ENCODE data around the gene NAAA. TPM values are rescaled to one million over a fixed set of nuclear protein-coding genes. Genes with fewer than 3 reads are reported as not detected.

NAAA gene
- total RNA-seq, 1 donor from 2014 or later, result 34.8 TPM

Other genes with a start within 250 kb of the NAAA start
- gene USO1, start 216.4 kb downstream of the NAAA start, total RNA-seq, result 64.5 TPM
- not detected for gene PPEF2, start 38.6 kb downstream of the NAAA start, total RNA-seq
- gene SDAD1, start 49.9 kb upstream of the NAAA start, total RNA-seq, result 75.1 TPM
- 1.2 TPM for gene CXCL9, start 66.5 kb upstream of the NAAA start, total RNA-seq
- gene CXCL10, start 82.5 kb upstream of the NAAA start, total RNA-seq, result 0.34 TPM
- 0.31 TPM for gene CXCL11, start 95.1 kb upstream of the NAAA start, total RNA-seq
- gene ART3, start 133.7 kb upstream of the NAAA start, total RNA-seq, result not detected
- 47.2 TPM for gene NUP54, start 207.4 kb upstream of the NAAA start, total RNA-seq